GM23338 (cell line): ENCODE data around the gene LRRIQ3. TPM values are rescaled to one million over a fixed set of nuclear protein-coding genes. Genes with fewer than 3 reads are reported as not detected.
A peak's percentile ranks its signal among the peaks of the same experiment; 100 is the strongest.

Source experiments
- ATAC-seq: fragments of 200-7000 bp; cut with Tn5 transposase; 3 replicates; pipeline ENCODE4 v1.9.1; 2020
- DNase-seq: peaks from one replicate; pipeline ENCODE4 v3.0.0-alpha.2; 2015; ENCODE audit warnings: low spot score
- H2AFZ ChIP-seq: fragments of 200-600 bp; sonication (generic); 2 replicates; pipeline ENCODE4 v1.8.0; 2016; ENCODE audit warnings: antibody characterized with exemption, mild to moderate bottlenecking, moderate library complexity
- H3F3A ChIP-seq: fragments of 200-600 bp; sonication (generic); replicated peaks from 2 replicates; pipeline ENCODE4 v1.8.0; 2017; ENCODE audit warnings: antibody characterized with exemption, mixed run types, low read depth
- H3K27ac ChIP-seq: fragments of 200-600 bp; sonication (generic); 2 replicates; pipeline ENCODE4 v1.6.1; 2016; ENCODE audit warnings: low read depth
- H3K27me3 ChIP-seq: fragments of 200-600 bp; sonication (generic); 2 replicates; pipeline ENCODE4 v1.8.0; 2016; ENCODE audit warnings: mild to moderate bottlenecking, mixed run types, moderate library complexity; ENCODE audit not compliant: insufficient read depth
- H3K36me3 ChIP-seq: fragments of 200-600 bp; sonication (generic); 2 replicates; pipeline ENCODE4 v1.8.0; 2016; ENCODE audit warnings: mild to moderate bottlenecking; ENCODE audit not compliant: insufficient read depth
- H3K4me1 ChIP-seq: fragments of 200-600 bp; sonication (generic); 2 replicates; pipeline ENCODE4 v1.8.0; 2016; ENCODE audit warnings: mild to moderate bottlenecking, moderate library complexity; ENCODE audit not compliant: insufficient read depth
- H3K4me2 ChIP-seq: fragments of 200-600 bp; sonication (generic); 2 replicates; pipeline ENCODE4 v1.7.1; 2017; ENCODE audit warnings: mixed run types
- H3K4me3 ChIP-seq: fragments of 200-600 bp; sonication (generic); 2 replicates; pipeline ENCODE4 v1.6.1; 2016; ENCODE audit warnings: mixed run types
- H3K79me2 ChIP-seq: fragments of 200-600 bp; sonication (generic); replicated peaks from 2 replicates; pipeline ENCODE4 v1.8.0; 2017; ENCODE audit warnings: mild to moderate bottlenecking; ENCODE audit not compliant: insufficient read depth
- H3K9me2 ChIP-seq: fragments of 200-600 bp; sonication (generic); 2 replicates; pipeline ENCODE4 v1.8.0; 2017; ENCODE audit not compliant: insufficient read depth
- H4K20me1 ChIP-seq: fragments of 200-600 bp; sonication (generic); replicated peaks from 2 replicates; pipeline ENCODE4 v1.8.0; 2017; ENCODE audit warnings: mild to moderate bottlenecking; ENCODE audit not compliant: insufficient read depth
- H3K27ac Mint-ChIP-seq: 2 replicates; pipeline ENCODE4 v1.8.0; 2020; ENCODE audit warnings: inconsistent platforms, mild to moderate bottlenecking, moderate library complexity, mixed read lengths
- H3K27me3 Mint-ChIP-seq: 3 replicates; pipeline ENCODE4 v1.8.0; 2022; ENCODE audit warnings: low read depth, mild to moderate bottlenecking, moderate library complexity, mixed read lengths, inconsistent platforms; ENCODE audit not compliant: insufficient read depth, poor library complexity
- H3K36me3 Mint-ChIP-seq: 3 replicates; pipeline ENCODE4 v1.8.0; 2021; ENCODE audit warnings: low read depth, mild to moderate bottlenecking, inconsistent platforms, moderate library complexity, mixed read lengths
- H3K4me1 Mint-ChIP-seq: 3 replicates; pipeline ENCODE4 v1.8.0; 2020; ENCODE audit warnings: mild to moderate bottlenecking, inconsistent platforms, mixed read lengths
- H3K4me3 Mint-ChIP-seq: 3 replicates; pipeline ENCODE4 v1.8.0; 2021; ENCODE audit warnings: moderate library complexity, mild to moderate bottlenecking, inconsistent platforms, mixed read lengths
- H3K9me3 Mint-ChIP-seq: 3 replicates; pipeline ENCODE4 v1.8.0; 2020; ENCODE audit warnings: moderate library complexity, mild to moderate bottlenecking, inconsistent platforms, mixed read lengths
- CREB1 ChIP-seq: fragments of 250-450 bp; sonication (Bioruptor Pico); IDR thresholded peaks from 2 replicates; pipeline ENCODE4 v1.5.0; 2020; ENCODE audit warnings: low read depth, mild to moderate bottlenecking, moderate library complexity
- NANOG ChIP-seq: IDR thresholded peaks from 2 replicates; pipeline ENCODE4 v1.6.1; 2016; ENCODE audit warnings: antibody characterized with exemption, borderline replicate concordance
- REST ChIP-seq: IDR thresholded peaks from one replicate; pipeline ENCODE4 v1.6.1; 2018; ENCODE audit warnings: antibody characterized with exemption; ENCODE audit not compliant: unreplicated experiment
- STAT1 ChIP-seq: IDR thresholded peaks from one replicate; pipeline ENCODE4 v1.6.1; 2016; ENCODE audit warnings: antibody characterized with exemption; ENCODE audit not compliant: unreplicated experiment
- ZNF462 ChIP-seq: fragments of 250-450 bp; sonication (Bioruptor Pico); IDR thresholded peaks from 2 replicates; pipeline ENCODE4 v1.5.0; 2020; ENCODE audit warnings: mild to moderate bottlenecking, moderate library complexity
- polyA plus RNA-seq: library from polyadenylated mRNA; unstranded; fragments of >200 nt; fragmentation: Nextera tagmentation; extraction: Ambion mirVana; gene quantifications from 2 replicates; pipeline ENCODE4 v1.2.1, GENCODE V29; 2016
- total RNA-seq: library from RNA; depleted of rRNA; stranded (reverse); fragments of >200 nt; shearing (Covaris generic); gene quantifications from 2 replicates; pipeline ENCODE4 v1.2.3, GENCODE V29; 2014

Gene LRRIQ3
- total and polyA plus RNA-seq, 2 experiments from 2014 or later: 0.21 to 0.36 TPM

GRCh38 chr1:74245168-74245772 lies 47.3 kb upstream of the LRRIQ3 start:
- TF ChIP-seq NANOG (peak; percentile 77; the same call in 1 of the 2 replicates), CREB1 (CRISPR knock-in tag) (0 out of 2 replicates have a peak, but pooled peaks have one; percentile 26), ZNF462 (peak; percentile 87), STAT1 (no peak), REST (no peak)
- peak overlapping the region; percentile 39 for H3K4me2 ChIP-seq
- no peaks in the 10 kb centered on the region for H3K9me2 ChIP-seq
- no peaks in the 10 kb centered on the region for H4K20me1 ChIP-seq
- no peak overlapping the region for H3K27ac ChIP-seq
- peaks cover 16% of the 10 kb centered on the region for H3K4me1 ChIP-seq
- H2AFZ ChIP-seq: no peak overlapping the region
- Mint-ChIP-seq H3K4me3 (peak overlapping the region; percentile 11; the same call in 1 of the 3 replicates), H3K27ac (no peak overlapping the region), H3K4me1 (peaks cover 27% of the 10 kb centered on the region), H3K9me3 (peaks cover 26% of the 10 kb centered on the region), H3K27me3 (peaks cover 23% of the 10 kb centered on the region), H3K36me3 (peaks cover 13% of the 10 kb centered on the region)
- no peaks in the 10 kb centered on the region for H3K79me2 ChIP-seq
- H3K4me3 ChIP-seq: no peak overlapping the region
- no peaks in the 10 kb centered on the region for H3K36me3 ChIP-seq
- DNase-seq: peak; percentile 85
- peaks cover 37% of the 10 kb centered on the region for H3K27me3 ChIP-seq
- H3F3A ChIP-seq: no peaks in the 10 kb centered on the region
- ATAC-seq: peak; percentile 99
